Measurements from ENCODE around the gene ZBP1. TPM values are rescaled to one million over a fixed set of nuclear protein-coding genes. Genes with fewer than 3 reads are reported as not detected.

The ZBP1 gene
- polyA plus RNA-seq, 1 of the 3 experiments (the other 2 are of a cell fraction): not detected

DNA sequence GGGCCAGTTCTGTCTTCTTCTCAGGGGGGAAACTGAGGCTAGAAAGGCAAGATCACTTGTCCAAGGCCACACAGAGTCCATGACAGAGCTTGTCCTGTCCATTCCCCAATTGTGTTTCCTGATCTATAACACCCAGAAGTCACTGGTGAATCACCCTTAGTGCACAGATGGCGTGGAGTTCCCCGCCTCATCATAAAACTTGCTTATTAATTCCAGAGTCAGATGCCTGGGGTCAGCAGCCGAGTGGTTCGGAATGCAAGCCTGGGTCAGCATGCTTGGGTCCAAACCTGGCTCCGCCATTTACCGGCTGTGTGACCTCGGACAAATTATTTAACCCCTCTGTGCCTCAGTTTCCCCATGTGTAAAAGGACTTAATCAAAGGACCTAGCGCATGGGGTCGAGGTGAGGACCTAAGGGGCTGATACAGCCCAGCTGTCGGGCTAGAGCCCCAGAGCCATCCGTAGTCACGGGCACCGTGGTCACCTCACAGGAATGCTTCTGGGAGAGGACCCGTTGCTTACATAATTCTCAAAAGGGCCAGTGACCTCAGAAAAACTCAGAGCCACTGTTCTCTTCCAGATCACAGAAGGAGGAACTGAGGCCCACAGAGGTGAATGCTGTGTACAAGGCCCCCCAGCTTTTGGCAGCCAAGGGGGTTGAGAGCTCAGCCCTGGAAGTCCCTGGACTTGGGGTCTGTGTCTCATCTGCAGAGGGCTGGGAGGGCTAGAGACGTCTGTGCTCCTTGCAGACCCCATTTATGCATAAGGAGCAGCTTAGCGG, 1.4 kb upstream of the ZBP1 start (continued):
- TF ChIP-seq, protein P1, sequence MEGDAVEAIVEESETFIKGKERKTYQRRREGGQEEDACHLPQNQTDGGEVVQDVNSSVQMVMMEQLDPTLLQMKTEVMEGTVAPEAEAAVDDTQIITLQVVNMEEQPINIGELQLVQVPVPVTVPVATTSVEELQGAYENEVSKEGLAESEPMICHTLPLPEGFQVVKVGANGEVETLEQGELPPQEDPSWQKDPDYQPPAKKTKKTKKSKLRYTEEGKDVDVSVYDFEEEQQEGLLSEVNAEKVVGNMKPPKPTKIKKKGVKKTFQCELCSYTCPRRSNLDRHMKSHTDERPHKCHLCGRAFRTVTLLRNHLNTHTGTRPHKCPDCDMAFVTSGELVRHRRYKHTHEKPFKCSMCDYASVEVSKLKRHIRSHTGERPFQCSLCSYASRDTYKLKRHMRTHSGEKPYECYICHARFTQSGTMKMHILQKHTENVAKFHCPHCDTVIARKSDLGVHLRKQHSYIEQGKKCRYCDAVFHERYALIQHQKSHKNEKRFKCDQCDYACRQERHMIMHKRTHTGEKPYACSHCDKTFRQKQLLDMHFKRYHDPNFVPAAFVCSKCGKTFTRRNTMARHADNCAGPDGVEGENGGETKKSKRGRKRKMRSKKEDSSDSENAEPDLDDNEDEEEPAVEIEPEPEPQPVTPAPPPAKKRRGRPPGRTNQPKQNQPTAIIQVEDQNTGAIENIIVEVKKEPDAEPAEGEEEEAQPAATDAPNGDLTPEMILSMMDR (IDR thresholded peaks at IDR 0.05): no peak
- TF ChIP-seq MEF2A (IDR thresholded peaks at IDR 0.05; ENCODE audit: borderline replicate concordance, low read depth): no peak
- TF ChIP-seq, protein P2, sequence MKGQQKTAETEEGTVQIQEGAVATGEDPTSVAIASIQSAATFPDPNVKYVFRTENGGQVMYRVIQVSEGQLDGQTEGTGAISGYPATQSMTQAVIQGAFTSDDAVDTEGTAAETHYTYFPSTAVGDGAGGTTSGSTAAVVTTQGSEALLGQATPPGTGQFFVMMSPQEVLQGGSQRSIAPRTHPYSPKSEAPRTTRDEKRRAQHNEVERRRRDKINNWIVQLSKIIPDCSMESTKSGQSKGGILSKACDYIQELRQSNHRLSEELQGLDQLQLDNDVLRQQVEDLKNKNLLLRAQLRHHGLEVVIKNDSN (IDR thresholded peaks at IDR 0.05; ENCODE audit: borderline replicate concordance, low read depth): no peak
- TF ChIP-seq EZH2phosphoT487 (IDR thresholded peaks at IDR 0.05; ENCODE audit: borderline replicate concordance, low read depth): no peak
- TF ChIP-seq NFIC (IDR thresholded peaks at IDR 0.05; ENCODE audit: borderline replicate concordance): no peak
- TF ChIP-seq, protein P3, sequence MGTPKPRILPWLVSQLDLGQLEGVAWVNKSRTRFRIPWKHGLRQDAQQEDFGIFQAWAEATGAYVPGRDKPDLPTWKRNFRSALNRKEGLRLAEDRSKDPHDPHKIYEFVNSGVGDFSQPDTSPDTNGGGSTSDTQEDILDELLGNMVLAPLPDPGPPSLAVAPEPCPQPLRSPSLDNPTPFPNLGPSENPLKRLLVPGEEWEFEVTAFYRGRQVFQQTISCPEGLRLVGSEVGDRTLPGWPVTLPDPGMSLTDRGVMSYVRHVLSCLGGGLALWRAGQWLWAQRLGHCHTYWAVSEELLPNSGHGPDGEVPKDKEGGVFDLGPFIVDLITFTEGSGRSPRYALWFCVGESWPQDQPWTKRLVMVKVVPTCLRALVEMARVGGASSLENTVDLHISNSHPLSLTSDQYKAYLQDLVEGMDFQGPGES (IDR thresholded peaks at IDR 0.05; ENCODE audit: low read depth, low read length): no peak

DNA sequence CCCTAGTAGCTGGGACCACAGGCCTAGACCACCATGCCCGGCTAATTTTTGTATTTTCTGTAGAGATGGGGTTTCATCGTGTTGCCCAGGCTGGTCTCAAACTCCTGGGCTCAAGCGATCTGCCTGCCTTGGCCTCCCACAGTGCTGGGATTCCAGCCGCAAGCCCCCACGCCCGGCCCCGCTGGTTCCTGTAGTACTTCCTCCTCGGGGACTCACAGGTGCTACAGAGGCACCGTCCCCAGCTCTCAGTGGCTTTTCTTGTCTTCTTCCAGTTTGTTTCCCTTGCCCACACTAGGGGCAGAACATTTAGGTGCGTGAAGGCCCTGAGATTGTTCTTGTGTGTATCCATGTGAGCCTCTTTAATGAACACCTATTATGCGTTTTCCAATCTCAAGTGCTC, 773 bp upstream of the ZBP1 start:
- Histone ChIP-seq H3K9me2 (no peaks in the 10 kb centered on the region), H3K9me3 (no peaks in the 10 kb centered on the region), H3F3A (replicated peaks; ENCODE audit: insufficient read depth) (no peaks in the 10 kb centered on the region), H3K27me3 (ENCODE audit: insufficient read depth) (no peaks in the 10 kb centered on the region; the same call in 1 of the 2 replicates), H3K9ac (no peak overlapping the region), H3K4me1 (ENCODE audit: control insufficient read depth in 1 of 2, insufficient read depth in 2 of 2, low read depth in 1 of 2, low read length in 1 of 2) (peaks cover 0 to 5% of the 10 kb centered on the region in 2 experiments; a peak in 1 of 4 replicates), H3K4me2 (no peak overlapping the region), H3K27ac (ENCODE audit: low read depth in 2 of 2, low read length in 1 of 2) (no peak overlapping the region), H3K36me3 (replicated peaks in 1 of 2; ENCODE audit: control insufficient read depth in 1 of 2, insufficient read depth in 2 of 2, low read length in 1 of 2) (no peaks in the 10 kb centered on the region), H3K79me2 (ENCODE audit: insufficient read depth) (no peaks in the 10 kb centered on the region), H4K20me1 (ENCODE audit: insufficient read depth) (no peaks in the 10 kb centered on the region), H3K4me3 (ENCODE audit: low read depth in 2 of 2, low read length in 1 of 2) (no peak overlapping the region), H2AFZ (ENCODE audit: low read depth) (no peak overlapping the region)
- WGBS (ENCODE audit: low lambda C conversion rate): 81% methylated on average over 11 of the region's 11 CpGs
- ChIA-PET CTCF (interaction anchor here (1.0 to 5.9 kb wide), 9 partner anchors 10 to 589 kb away, joined by 3 to 82 read pairs (median 8); no protein-coding TSS in a partner anchor), POLR2A (no interaction called here)
- no peak for TF ChIP-seq JUND (IDR thresholded peaks at IDR 0.05)
- TF ChIP-seq, protein P4, sequence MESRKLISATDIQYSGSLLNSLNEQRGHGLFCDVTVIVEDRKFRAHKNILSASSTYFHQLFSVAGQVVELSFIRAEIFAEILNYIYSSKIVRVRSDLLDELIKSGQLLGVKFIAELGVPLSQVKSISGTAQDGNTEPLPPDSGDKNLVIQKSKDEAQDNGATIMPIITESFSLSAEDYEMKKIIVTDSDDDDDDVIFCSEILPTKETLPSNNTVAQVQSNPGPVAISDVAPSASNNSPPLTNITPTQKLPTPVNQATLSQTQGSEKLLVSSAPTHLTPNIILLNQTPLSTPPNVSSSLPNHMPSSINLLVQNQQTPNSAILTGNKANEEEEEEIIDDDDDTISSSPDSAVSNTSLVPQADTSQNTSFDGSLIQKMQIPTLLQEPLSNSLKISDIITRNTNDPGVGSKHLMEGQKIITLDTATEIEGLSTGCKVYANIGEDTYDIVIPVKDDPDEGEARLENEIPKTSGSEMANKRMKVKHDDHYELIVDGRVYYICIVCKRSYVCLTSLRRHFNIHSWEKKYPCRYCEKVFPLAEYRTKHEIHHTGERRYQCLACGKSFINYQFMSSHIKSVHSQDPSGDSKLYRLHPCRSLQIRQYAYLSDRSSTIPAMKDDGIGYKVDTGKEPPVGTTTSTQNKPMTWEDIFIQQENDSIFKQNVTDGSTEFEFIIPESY (IDR thresholded peaks at IDR 0.05; ENCODE audit: borderline replicate concordance, low read depth): no peak
- no peak for DNase-seq
